Epithelial cell of esophagus (primary cell): Measurements from ENCODE around the gene SSU72.
"Not testable (repeated sequence)": the region's sequence is repeated elsewhere in the genome, so short reads cannot be mapped to it uniquely, and the experiment has no call there.

Experiments
- DNase-seq: peaks from one replicate; pipeline ENCODE4 v3.0.0; 2010; ENCODE audit warnings: low read depth
- H3K4me3 ChIP-seq: 2 replicates; pipeline ENCODE4 v1.5.1; 2011; ENCODE audit warnings: mild to moderate bottlenecking, low read length, control low read depth
- CTCF ChIP-seq: IDR thresholded peaks from 2 replicates; pipeline ENCODE4 v1.5.1; 2011; ENCODE audit warnings: low read depth, mild to moderate bottlenecking, low read length, control low read depth, inconsistent platforms; ENCODE audit not compliant: insufficient read depth; ENCODE audit errors: missing control alignments

The SSU72 gene

GRCh38 chr1:1599030-1599934, 24.6 kb upstream of the SSU72 start:
- TF ChIP-seq CTCF = no peak
- DNase-seq = peak; percentile 58
- H3K4me3 ChIP-seq = no peak overlapping the region

GRCh38 chr1:1598720-1599029, 24.0 kb upstream of the SSU72 start:
- no peak for DNase-seq
- H3K4me3 ChIP-seq = no peak overlapping the region

GRCh38 chr1:1598051-1598719, 23.5 kb upstream of the SSU72 start:
- H3K4me3 ChIP-seq = no peak overlapping the region
- TF ChIP-seq CTCF = no peak
- no peak for DNase-seq

More at GRCh38 chr1:1598720-1599029, 24.0 kb upstream of the SSU72 start:
- no peak for TF ChIP-seq CTCF

- no peak overlapping the region for H3K4me3 ChIP-seq
- peak; percentile 51 for TF ChIP-seq CTCF
- peak; percentile 43 for DNase-seq
These were observed 22.7 kb upstream of the SSU72 start for GRCh38 chr1:1597275-1597930.

GRCh38 chr1:1596493-1597274, 22.0 kb upstream of the SSU72 start:
- no peak for DNase-seq
- H3K4me3 ChIP-seq = no peak overlapping the region
- TF ChIP-seq CTCF = no peak

- H3K4me3 ChIP-seq, DNase-seq: not testable (repeated sequence)
These were observed 20.7 kb upstream of the SSU72 start for GRCh38 chr1:1595341-1595740.
